Transverse colon (tissue), 4 donors: ENCODE data around the gene FNIP2. TPM values are rescaled to one million over a fixed set of nuclear protein-coding genes. Genes with fewer than 3 reads are reported as not detected.
"Not testable (repeated sequence)": the region's sequence is repeated elsewhere in the genome, so short reads cannot be mapped to it uniquely, and the experiment has no call there.

Source experiments
- DNase-seq: peaks from one replicate; pipeline ENCODE4 v3.0.0-alpha.2; 2019
- H3K27ac ChIP-seq, 4 donors: fragments of 200-600 bp; sonication (generic); 2 replicates each; pipeline ENCODE4 v1.5.1; 2016 to 2018; ENCODE audit warnings: inconsistent platforms in 4 of 4
- H3K27me3 ChIP-seq: fragments of 200-600 bp; sonication (generic); 2 replicates; pipeline ENCODE4 v1.5.1; 2017; ENCODE audit warnings: inconsistent platforms
- H3K36me3 ChIP-seq, 4 donors: fragments of 200-600 bp; sonication (generic); 2 replicates each; pipeline ENCODE4 v1.5.1; 2017 to 2019; ENCODE audit warnings: inconsistent platforms in 4 of 4
- H3K4me1 ChIP-seq, 4 donors: fragments of 200-600 bp; sonication (generic); 2 replicates each; pipeline ENCODE4 v1.5.1; 2017 to 2020; ENCODE audit warnings: inconsistent platforms in 4 of 4
- H3K4me3 ChIP-seq, 4 donors: fragments of 200-600 bp; sonication (generic); 1 replicate in 1 of 4; 2 replicates in 3 of 4; pipeline versions ENCODE4 v1.5.1 to v1.6.1; 2017 to 2019; ENCODE audit warnings: inconsistent platforms in 4 of 4
- H3K9me3 ChIP-seq, 2 donors: fragments of 200-600 bp; sonication (generic); 2 replicates each; pipeline ENCODE4 v1.5.1; 2017 to 2019; ENCODE audit warnings: inconsistent platforms in 2 of 2
- CTCF ChIP-seq, 5 experiments: fragments of 200-600 bp in 3 of 5; fragments of 450-650 bp in 2 of 5; sonication (generic) in 3 of 5; IDR thresholded peaks; 1 replicate in 2 of 5; 2 replicates in 3 of 5; pipeline ENCODE4 v1.5.1; 2016 to 2017; ENCODE audit warnings: antibody characterized with exemption in 5 of 5, inconsistent platforms in 3 of 5, mild to moderate bottlenecking in 2 of 5, moderate library complexity in 1 of 5
- EP300 ChIP-seq: sonication (generic); formaldehyde crosslinking; IDR thresholded peaks from one replicate; pipeline ENCODE4 v1.6.1; 2017; ENCODE audit warnings: antibody characterized with exemption, low read depth
- POLR2A ChIP-seq: fragments of 450-650 bp; IDR thresholded peaks from one replicate; pipeline ENCODE4 v1.6.1; 2016; ENCODE audit warnings: antibody characterized with exemption, mild to moderate bottlenecking, moderate library complexity
- POLR2AphosphoS5 ChIP-seq, 3 donors: sonication (generic); formaldehyde crosslinking; IDR thresholded peaks; one replicate each; pipeline ENCODE4 v1.6.1; 2016; ENCODE audit warnings: antibody characterized with exemption in 3 of 3
- WGBS, 2 donors: methylation state at CpG; one replicate each; pipeline ENCODE4 v1.1.5; 2018; ENCODE audit warnings: low coverage in 1 of 2; 5-methylcytosine and 5-hydroxymethylcytosine counted together
- in situ Hi-C, 4 donors: fragments of 200-750 bp; cut with MboI; loops; one replicate each; pipeline versions ENCODE4 v1.15.0 to v1.15.1; 2017; ENCODE audit warnings: low sequenced_read_pairs in 3 of 4, low pct_ligation_motif_present in 1 of 4, low pct_unique_long_range_greater_than_20kb in 1 of 4
- intact Hi-C: fragments of 100-400 bp; cut with DNase I; formaldehyde crosslinking; loops from one replicate; pipeline ENCODE4 v1.15.1; 2023; ENCODE audit warnings: low total_unique reads
- total RNA-seq, 4 donors: library from RNA; depleted of rRNA; stranded (reverse); fragments of >200 nt; gene quantifications; one replicate each; pipeline ENCODE4 v1.1.0, GENCODE V29; 2016

The FNIP2 gene
- total RNA-seq, 4 donors from 2014 or later, result 47.2 to 105 (median 64.0) TPM

- in situ Hi-C loops, result loop anchor here (5.0 to 25.0 kb wide), 7 partner anchors 32 to 707 kb away; no protein-coding TSS in a partner anchor
These were observed 38.9 kb upstream of the FNIP2 start for GRCh38 chr4:158729716-158730559.

DNA sequence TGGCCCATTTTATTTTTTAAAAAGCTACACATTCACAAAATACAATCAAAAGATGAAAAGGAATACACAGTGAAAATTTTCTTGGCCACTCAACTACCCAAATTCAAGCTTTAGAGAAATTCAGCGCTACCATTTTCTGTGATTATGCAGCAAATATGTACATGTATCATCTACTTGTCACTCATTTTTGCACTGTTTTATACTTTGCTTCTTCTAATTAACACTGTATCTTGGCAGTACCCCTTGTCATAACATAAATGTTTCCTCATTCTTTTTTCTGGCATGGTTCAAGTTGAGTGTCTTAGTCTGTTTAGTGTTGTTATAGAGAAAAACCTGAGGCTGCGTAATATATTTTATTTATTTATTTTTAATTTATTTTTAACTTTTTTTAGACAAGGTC lies 30.0 kb upstream of the FNIP2 start:
- H3K4me3 ChIP-seq, result no peak overlapping the region
- H3K27me3 ChIP-seq, result no peaks in the 10 kb centered on the region
- no peak for TF ChIP-seq EP300
- TF ChIP-seq POLR2A, result no peak
- TF ChIP-seq POLR2AphosphoS5 (IDR thresholded peaks at IDR 0.05), result no peak
- TF ChIP-seq CTCF (IDR thresholded peaks at IDR 0.05), result no peak
- H3K36me3 ChIP-seq, result no peaks in the 10 kb centered on the region
- intact Hi-C loops, result no loop called here
- no peaks in the 10 kb centered on the region for H3K4me1 ChIP-seq
- in situ Hi-C loops, result loop anchor here in 1 of 4 donors (25.0 kb wide), 1 partner anchor 698 kb away; no protein-coding TSS in a partner anchor
- no peaks in the 10 kb centered on the region for H3K9me3 ChIP-seq
- no peak for DNase-seq
- WGBS, 2 donors, result 92 to 97% methylated on average over 2 of the region's 2 CpGs
- no peak overlapping the region for H3K27ac ChIP-seq

More at GRCh38 chr4:158729716-158730559, 38.9 kb upstream of the FNIP2 start:
- Histone ChIP-seq H3K4me1 (no peaks in the 10 kb centered on the region), H3K9me3 (no peaks in the 10 kb centered on the region), H3K36me3 (no peaks in the 10 kb centered on the region), H3K4me3 (no peak overlapping the region), H3K27me3 (peaks cover 6% of the 10 kb centered on the region), H3K27ac (no peak overlapping the region)
- DNase-seq, result peak; percentile 72
- intact Hi-C loops, result loop anchor here (10.0 kb wide), 1 partner anchor 475 kb away; no protein-coding TSS in a partner anchor
- WGBS, 2 donors, result 20 to 32% methylated on average over 4 to 5 of the region's 5 CpGs
- TF ChIP-seq POLR2AphosphoS5 (IDR thresholded peaks at IDR 0.05), result no peak
- TF ChIP-seq EP300, result no peak
- peak; percentile 85 to 93 (median 91) for TF ChIP-seq CTCF (IDR thresholded peaks at IDR 0.05)

GRCh38 chr4:158739600-158739999 lies 29.2 kb upstream of the FNIP2 start:
- no peaks in the 10 kb centered on the region for H3K36me3 ChIP-seq
- intact Hi-C loops, result no loop called here
- TF ChIP-seq POLR2A, result no peak
- no peak for TF ChIP-seq POLR2AphosphoS5 (IDR thresholded peaks at IDR 0.05)
- TF ChIP-seq EP300, result no peak
- no peak for TF ChIP-seq CTCF (IDR thresholded peaks at IDR 0.05)
- no peak for DNase-seq
- H3K4me3 ChIP-seq, result no peak overlapping the region
- no peak overlapping the region for H3K27ac ChIP-seq
- no peaks in the 10 kb centered on the region for H3K27me3 ChIP-seq
- no peaks in the 10 kb centered on the region for H3K9me3 ChIP-seq
- H3K4me1 ChIP-seq, result no peaks in the 10 kb centered on the region
- in situ Hi-C loops, result loop anchor here in 1 of 4 donors (25.0 kb wide), 1 partner anchor 698 kb away; no protein-coding TSS in a partner anchor
- 100% methylated on average over 2 of the region's 2 CpGs; no CpG with 5 or more reads in 1 of the 2 donors for WGBS, 2 donors

DNA sequence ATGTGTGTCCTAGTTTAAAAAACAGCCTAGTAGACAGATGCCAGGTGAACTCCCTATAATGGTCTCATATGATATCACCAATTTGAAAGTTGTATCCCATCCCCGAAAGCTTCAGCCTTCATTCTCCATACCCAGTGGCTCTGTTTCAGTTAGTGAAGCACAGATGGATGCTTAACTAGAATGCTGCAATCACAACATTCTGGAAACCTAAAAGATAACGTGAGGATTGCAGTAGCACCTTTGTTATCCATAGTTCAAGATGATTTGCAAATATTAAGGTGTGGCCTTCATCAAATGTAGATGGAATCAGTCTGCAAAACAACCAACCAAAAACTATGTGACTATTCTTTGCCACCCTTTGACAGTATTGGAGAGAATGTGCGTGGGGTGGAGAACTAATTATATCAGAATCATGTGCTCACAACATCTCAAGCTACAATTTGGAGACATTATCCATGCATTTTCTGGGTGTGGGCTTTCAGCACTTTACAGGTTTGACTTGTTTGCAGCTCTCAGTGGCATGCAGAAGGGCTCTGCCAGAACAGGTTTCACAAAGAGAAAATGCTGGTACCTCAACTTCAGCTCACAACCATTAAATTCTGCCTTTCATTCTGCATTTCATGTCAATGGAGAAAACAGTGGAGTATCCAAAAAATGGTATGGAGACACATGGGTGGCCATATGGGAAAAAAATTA lies 27.4 kb upstream of the FNIP2 start:
- no peak for DNase-seq
- H3K27ac ChIP-seq, result no peak overlapping the region
- no peaks in the 10 kb centered on the region for H3K9me3 ChIP-seq
- 81 to 82% methylated on average over 2 to 3 of the region's 3 CpGs for WGBS, 2 donors
- no peaks in the 10 kb centered on the region for H3K36me3 ChIP-seq
- no peaks in the 10 kb centered on the region for H3K4me1 ChIP-seq
- intact Hi-C loops (no loop called here), in situ Hi-C loops (loop anchor here in 1 of 4 donors (25.0 kb wide), 1 partner anchor 696 kb away; no protein-coding TSS in a partner anchor)
- no peaks in the 10 kb centered on the region for H3K27me3 ChIP-seq
- TF ChIP-seq POLR2A (no peak), CTCF (IDR thresholded peaks at IDR 0.05) (no peak), EP300 (no peak), POLR2AphosphoS5 (IDR thresholded peaks at IDR 0.05) (no peak)
- H3K4me3 ChIP-seq, result no peak overlapping the region

DNA sequence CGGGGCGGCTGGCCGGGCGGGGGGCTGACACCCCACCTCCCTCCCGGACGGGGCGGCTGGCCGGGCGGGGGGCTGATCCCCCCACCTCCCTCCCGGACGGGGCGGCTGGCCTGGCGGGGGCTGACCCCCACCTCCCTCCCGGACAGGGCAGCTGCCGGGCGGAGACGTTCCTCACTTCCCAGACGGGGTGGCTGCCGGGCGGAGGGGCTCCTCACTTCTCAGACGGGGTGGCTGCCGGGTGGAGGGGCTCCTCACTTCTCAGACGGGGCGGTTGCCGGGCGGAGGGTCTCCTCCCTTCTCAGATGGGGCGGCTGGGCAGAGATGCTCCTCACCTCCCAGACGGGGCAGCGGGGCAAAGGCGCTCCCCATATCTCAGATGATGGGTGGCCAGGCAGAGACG lies 22.3 kb upstream of the FNIP2 start:
- H3K4me1 ChIP-seq, H3K4me3 ChIP-seq, H3K36me3 ChIP-seq, intact Hi-C loops, H3K27ac ChIP-seq, DNase-seq, H3K27me3 ChIP-seq, H3K9me3 ChIP-seq: not testable (repeated sequence)
- in situ Hi-C loops, result loop anchor here in 1 of 4 donors (25.0 kb wide), 1 partner anchor 691 kb away; no protein-coding TSS in a partner anchor
- WGBS, 2 donors, result no CpG with 5 or more reads among the region's 31 CpGs
